Measurements from ENCODE around the gene CBR4. TPM values are rescaled to one million over a fixed set of nuclear protein-coding genes. Genes with fewer than 3 reads are reported as not detected.

The CBR4 gene
- total RNA-seq, 1 experiment from 2014 or later: 12.6 TPM

GRCh38 chr4:169045862-169046584 is 36.0 kb upstream of the CBR4 start:
- intact Hi-C loops (cut with micrococcal nuclease): no loop called here

GRCh38 chr4:169044714-169045447 is 34.8 kb upstream of the CBR4 start:
- no TSS peak for BruUV-seq (replicated peaks)
- no peak overlapping the region for H3K4me3 ChIP-seq (ENCODE audit: low read length)
- no peaks in the 10 kb centered on the region for H3K27me3 ChIP-seq (ENCODE audit: low read length)
- H3K4me2 ChIP-seq (ENCODE audit: low read length): no peak overlapping the region
- ChIA-PET POLR2A (ENCODE audit: unreplicated experiment) (interaction anchor here (0.6 kb wide), 1 partner anchor 362 kb away, joined by 8 read pairs; no protein-coding TSS in a partner anchor), CTCF (no interaction called here)
- intact Hi-C loops (cut with micrococcal nuclease): no loop called here
- H3F3A ChIP-seq (ENCODE audit: low read length, unreplicated experiment): no peaks in the 10 kb centered on the region
- no peaks in the 10 kb centered on the region for H3K79me2 ChIP-seq (ENCODE audit: low read length)
- no peaks in the 10 kb centered on the region for H3K36me3 ChIP-seq (ENCODE audit: low read depth, low read length)
- H3K9me2 ChIP-seq (replicated peaks; ENCODE audit: low read length): no peaks in the 10 kb centered on the region
- no peak overlapping the region for H2AFZ ChIP-seq (ENCODE audit: low read length)
- H4K20me1 ChIP-seq (ENCODE audit: low read length): no peaks in the 10 kb centered on the region
- ATAC-seq: no peak
- no peak for DNase-seq
- no peak overlapping the region for H3K27ac ChIP-seq (ENCODE audit: low read length)
- no peak overlapping the region for H3K9ac ChIP-seq (ENCODE audit: low read length)
- H3K4me1 ChIP-seq (ENCODE audit: insufficient read depth, low read length): peaks cover 11% of the 10 kb centered on the region; the same call in 1 of the 2 replicates
- TF ChIP-seq CTCF (conservative IDR thresholded peaks at IDR 0.05; ENCODE audit: low read depth, low read length): no peak
- no peak for TF ChIP-seq EZH2phosphoT487 (IDR thresholded peaks at IDR 0.05; ENCODE audit: borderline replicate concordance, low read length)
- TF ChIP-seq EZH2 (IDR thresholded peaks at IDR 0.05; ENCODE audit: low read length, unreplicated experiment): no peak
- H3K9me3 ChIP-seq (ENCODE audit: low read length): no peaks in the 10 kb centered on the region

More at GRCh38 chr4:169045862-169046584, 36.0 kb upstream of the CBR4 start:
- BruUV-seq (replicated peaks): no TSS peak
- no peaks in the 10 kb centered on the region for H3K9me3 ChIP-seq (ENCODE audit: low read length)
- DNase-seq (no peak), ATAC-seq (no peak)
- no peaks in the 10 kb centered on the region for H3K79me2 ChIP-seq (ENCODE audit: low read length)
- POLR2A ChIA-PET (ENCODE audit: unreplicated experiment): no interaction called here
- H3K4me1 ChIP-seq (ENCODE audit: insufficient read depth, low read length): 0 out of 2 replicates have a peak, but pooled peaks cover 3% of the 10 kb centered on the region
- H3K4me2 ChIP-seq (ENCODE audit: low read length): no peak overlapping the region
- no peak overlapping the region for H3K9ac ChIP-seq (ENCODE audit: low read length)
- no peak overlapping the region for H2AFZ ChIP-seq (ENCODE audit: low read length)
- no peaks in the 10 kb centered on the region for H3K36me3 ChIP-seq (ENCODE audit: low read depth, low read length)
- H3K27ac ChIP-seq (ENCODE audit: low read length): no peak overlapping the region
- H3F3A ChIP-seq (ENCODE audit: low read length, unreplicated experiment): no peaks in the 10 kb centered on the region
- no peaks in the 10 kb centered on the region for H3K9me2 ChIP-seq (replicated peaks; ENCODE audit: low read length)
- CTCF ChIA-PET: no interaction called here
- TF ChIP-seq CTCF (conservative IDR thresholded peaks at IDR 0.05; ENCODE audit: low read depth, low read length) (no peak), EZH2 (IDR thresholded peaks at IDR 0.05; ENCODE audit: low read length, unreplicated experiment) (no peak), EZH2phosphoT487 (IDR thresholded peaks at IDR 0.05; ENCODE audit: borderline replicate concordance, low read length) (no peak)
- no peaks in the 10 kb centered on the region for H3K27me3 ChIP-seq (ENCODE audit: low read length)
- no peaks in the 10 kb centered on the region for H4K20me1 ChIP-seq (ENCODE audit: low read length)
- no peak overlapping the region for H3K4me3 ChIP-seq (ENCODE audit: low read length)

- intact Hi-C loops (cut with micrococcal nuclease): no loop called here
- no peaks in the 10 kb centered on the region for H3K36me3 ChIP-seq (ENCODE audit: low read depth, low read length)
- peaks cover 12% of the 10 kb centered on the region; the same call in 1 of the 2 replicates for H3K4me1 ChIP-seq (ENCODE audit: insufficient read depth, low read length)
- no TSS peak for BruUV-seq (replicated peaks)
- no peak overlapping the region for H3K4me3 ChIP-seq (ENCODE audit: low read length)
- TF ChIP-seq EZH2phosphoT487 (IDR thresholded peaks at IDR 0.05; ENCODE audit: borderline replicate concordance, low read length): no peak
- TF ChIP-seq EZH2 (IDR thresholded peaks at IDR 0.05; ENCODE audit: low read length, unreplicated experiment): no peak
- no peak for TF ChIP-seq CTCF (conservative IDR thresholded peaks at IDR 0.05; ENCODE audit: low read depth, low read length)
- no peak overlapping the region for H2AFZ ChIP-seq (ENCODE audit: low read length)
- H3K9me3 ChIP-seq (ENCODE audit: low read length): no peaks in the 10 kb centered on the region
- no peak for ATAC-seq
- CTCF ChIA-PET: no interaction called here
- H3K9ac ChIP-seq (ENCODE audit: low read length): no peak overlapping the region
- H3F3A ChIP-seq (ENCODE audit: low read length, unreplicated experiment): no peaks in the 10 kb centered on the region
- no peak overlapping the region for H3K4me2 ChIP-seq (ENCODE audit: low read length)
- POLR2A ChIA-PET (ENCODE audit: unreplicated experiment): no interaction called here
- H4K20me1 ChIP-seq (ENCODE audit: low read length): no peaks in the 10 kb centered on the region
- H3K27me3 ChIP-seq (ENCODE audit: low read length): no peaks in the 10 kb centered on the region
- no peaks in the 10 kb centered on the region for H3K79me2 ChIP-seq (ENCODE audit: low read length)
- no peaks in the 10 kb centered on the region for H3K9me2 ChIP-seq (replicated peaks; ENCODE audit: low read length)
- DNase-seq: no peak
- H3K27ac ChIP-seq (ENCODE audit: low read length): no peak overlapping the region
These were observed 32.6 kb upstream of the CBR4 start for GRCh38 chr4:169042608-169043007.

All from PC-3 (cell line).